GM18517 (cell line): ENCODE results near the gene CHST12.

ENCODE experiments used
- ATAC-seq: cut with Tn5 transposase; IDR thresholded peaks from one replicate; pipeline ENCODE4 v1.9.1; 2021; ENCODE audit warnings: mild to moderate bottlenecking, moderate library complexity; ENCODE audit not compliant: unreplicated experiment

CHST12 gene

DNA sequence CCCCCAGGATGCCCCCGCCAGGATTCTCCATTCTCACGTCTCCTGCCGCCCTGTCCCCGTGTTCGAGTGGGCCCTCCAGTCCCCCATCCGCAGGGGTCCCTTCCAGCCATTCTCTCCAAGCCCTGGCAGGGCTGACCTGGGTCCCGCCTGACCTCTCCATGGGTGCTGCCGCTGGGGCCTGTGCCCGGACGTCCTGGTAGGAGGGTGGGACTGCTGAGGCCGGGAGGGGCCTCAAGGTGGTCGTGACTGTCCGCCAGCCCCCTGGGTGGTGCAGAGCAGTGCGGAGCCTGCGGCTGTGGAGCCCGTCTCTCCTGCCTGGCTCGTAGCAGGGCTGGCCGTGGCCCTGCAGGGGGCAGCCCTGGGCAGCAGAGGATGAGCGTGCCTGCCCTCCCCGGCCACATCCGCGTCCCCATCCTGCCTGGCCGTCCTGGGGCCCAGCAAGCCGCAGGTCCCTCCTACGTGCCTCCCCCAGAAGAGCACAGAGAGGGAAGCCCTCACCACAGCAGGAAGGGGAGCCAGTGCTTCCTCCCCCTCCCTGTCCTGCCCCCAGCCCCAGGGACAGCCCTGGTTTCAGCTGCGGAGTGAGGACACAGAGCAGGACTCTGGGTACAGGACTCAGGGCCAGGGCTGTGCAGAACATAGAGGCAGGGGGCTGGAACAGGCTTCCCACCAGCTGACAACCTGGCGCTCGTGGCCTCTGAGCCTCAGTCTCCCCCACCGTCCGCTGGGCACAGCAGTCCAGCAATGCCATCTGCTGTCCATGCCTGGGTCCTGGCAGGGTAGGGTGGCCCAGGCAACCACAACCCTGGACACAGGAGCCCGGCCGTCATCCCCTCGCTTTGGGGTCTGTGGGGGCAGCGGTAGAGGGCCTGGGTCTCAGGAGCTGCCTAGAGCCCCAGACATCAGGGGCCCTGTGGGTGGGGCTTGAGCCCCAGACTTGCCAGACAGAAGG lies 74.3 kb downstream of the CHST12 start:
- ATAC-seq, result no peak

DNA sequence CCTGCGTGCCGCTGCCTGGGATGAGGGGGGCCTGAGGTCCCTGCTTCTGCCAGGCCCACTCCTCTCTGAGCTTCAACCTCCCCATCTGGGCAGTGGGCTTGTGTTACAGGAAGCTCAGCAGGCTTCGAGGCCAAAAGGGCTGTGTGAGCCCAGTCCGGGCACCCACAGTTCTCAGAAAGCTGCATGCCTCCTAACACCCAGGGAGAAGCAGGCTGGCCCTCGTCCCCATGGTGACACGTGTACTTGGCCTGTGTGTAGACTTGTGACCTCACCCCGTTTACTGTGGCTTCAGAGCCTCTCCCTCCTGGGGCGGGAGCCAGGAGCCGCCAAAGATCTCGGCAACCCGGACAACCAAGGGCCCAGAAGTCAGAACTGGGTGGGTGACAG lies 75.0 kb downstream of the CHST12 start:
- ATAC-seq, result no peak

DNA sequence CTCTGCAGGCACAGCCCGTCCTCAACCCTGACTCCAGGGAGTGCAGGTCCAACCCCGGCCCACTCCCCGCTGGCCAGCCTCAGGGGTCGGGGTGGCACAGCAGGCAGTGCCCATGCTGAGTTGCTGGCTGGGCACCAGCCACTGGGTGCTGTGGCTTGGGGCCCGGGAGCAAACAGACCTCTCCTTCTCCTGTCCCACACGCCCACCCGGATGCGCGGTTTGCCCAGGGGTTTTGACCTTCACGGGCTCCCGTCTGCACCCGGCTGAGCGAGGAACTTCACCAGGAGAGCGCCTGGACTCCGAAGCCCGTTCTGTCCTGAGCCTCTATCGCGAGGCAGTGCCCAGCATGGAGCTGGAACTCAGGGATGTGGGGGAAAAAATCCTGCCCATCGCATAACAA lies 75.4 kb downstream of the CHST12 start:
- no peak for ATAC-seq

DNA sequence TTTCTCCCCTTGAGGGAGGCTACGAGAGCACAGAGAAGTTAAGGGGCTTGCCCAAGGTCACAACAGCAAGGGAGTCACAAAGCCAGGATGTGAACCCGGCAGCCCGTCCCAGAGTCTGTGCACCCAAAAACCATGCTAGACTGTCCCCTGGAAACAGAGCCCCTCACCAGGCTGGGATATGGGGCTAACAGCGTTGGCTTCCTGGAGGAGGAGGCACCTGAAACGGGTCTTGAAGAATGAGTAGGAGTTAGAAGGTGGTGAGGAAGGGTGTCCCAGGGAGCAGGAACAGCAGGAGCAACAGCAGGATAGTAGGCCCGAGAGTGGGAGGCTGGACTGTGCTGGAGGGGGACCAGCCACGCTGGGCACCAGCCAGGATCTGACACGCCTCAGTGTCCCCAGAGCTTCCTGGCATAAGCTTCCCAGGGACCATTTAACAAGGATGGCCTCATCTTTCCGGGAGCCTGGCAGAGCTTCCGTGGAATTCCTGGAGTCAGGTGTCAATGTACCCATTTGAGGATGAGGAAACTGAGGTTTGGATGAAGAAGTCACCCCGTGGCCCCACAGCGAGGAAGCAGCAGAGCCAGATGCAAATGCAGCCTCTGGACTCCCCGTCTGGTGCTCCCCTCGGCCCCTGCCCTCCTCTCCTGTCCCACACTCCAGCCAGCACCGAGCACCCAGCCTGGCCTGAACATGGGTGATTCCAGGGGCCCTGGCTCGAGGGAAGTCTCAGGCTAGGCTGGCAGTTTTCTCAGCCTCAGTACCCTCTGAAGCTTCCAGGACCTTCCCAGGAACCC lies 76.1 kb downstream of the CHST12 start:
- ATAC-seq, result no peak

DNA sequence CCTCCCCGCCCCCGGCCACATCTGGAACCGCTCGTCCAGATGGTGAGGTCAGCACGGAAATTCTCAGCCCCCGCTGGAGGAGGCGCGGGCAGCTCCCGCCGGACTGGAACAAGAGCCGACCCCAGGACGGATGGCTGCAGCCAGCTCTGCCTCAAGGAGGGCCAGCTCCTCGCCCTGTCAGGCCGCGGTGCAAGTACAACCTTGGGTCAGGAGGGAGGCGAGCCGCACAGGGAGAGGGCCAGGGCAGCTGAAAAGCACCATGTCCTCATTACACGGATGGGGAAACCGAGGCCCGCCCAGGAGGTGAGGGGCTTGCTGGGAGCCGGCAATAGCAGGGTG lies 76.6 kb downstream of the CHST12 start:
- no peak for ATAC-seq

DNA sequence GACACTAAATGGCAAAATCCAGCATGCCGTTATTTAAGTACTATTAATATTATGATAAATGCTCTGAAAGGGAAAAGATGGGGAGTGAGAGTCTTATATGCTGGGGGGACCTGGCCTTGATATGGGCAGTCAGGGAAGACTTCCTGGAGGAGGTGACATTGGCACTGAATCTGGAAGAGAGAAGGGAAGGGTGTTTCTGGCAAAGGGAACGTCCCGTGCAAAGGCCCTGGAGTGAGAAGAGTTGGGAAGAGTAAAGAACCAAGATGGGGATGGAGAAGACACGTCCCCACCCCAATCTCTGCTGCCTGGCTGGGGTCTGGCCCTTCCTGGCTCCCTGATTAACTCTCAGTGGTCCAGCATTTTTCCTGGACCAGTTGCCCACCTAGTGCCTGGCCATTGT lies 77.8 kb downstream of the CHST12 start:
- ATAC-seq, result no peak

DNA sequence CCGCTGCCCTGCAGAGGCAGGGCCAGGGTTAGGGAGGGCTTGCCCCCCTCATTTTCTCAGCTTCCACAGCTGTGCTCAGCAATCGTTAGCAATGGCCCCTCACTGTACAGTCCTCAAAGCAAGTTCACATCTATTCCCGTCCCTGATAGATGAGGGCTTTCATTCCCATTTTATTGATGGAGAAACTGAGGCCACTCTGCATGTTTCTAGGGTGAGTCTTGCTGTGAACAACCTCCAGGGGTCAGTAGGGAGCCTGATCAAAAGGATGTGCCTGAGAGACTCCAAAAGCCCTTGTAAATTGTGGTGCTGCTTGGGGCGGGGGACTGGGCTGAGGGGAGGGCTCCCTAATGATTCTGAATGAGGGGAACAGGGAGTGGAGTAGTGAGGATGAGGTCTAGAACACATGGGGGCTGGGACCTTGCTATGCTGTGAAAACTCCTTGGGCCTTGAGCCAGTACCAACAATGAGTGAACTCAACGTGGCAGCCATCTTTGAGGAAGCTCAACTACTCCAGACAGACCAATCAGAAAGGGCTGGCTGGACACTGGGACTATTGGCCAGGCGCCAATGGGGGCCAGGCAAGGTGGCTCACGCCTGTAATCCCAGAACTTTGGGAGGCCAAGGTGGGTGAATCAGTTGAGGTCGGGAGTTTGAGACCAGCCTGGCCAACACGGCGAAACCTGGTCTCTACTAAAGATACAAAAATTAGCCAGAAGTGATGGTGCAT lies 79.5 kb downstream of the CHST12 start:
- ATAC-seq, result no peak

DNA sequence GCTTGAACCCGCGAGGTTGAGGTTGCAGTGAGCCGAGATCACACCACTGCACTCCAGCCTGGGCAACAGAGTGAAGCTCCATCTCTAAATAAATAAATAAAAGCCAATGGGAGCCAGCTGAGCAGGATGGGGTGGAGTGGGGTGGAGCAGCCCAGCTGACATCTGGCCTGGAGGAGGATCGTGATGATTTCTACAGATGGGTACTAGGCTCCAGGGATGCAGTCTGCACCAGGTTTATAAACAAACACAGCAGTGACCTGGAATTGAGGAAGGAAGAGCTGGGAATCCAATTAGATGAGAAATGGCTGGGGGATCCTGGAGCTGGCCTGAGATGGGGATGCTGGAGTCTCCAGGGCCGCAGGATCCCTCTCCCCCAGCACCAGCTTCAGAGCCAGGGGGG lies 80.1 kb downstream of the CHST12 start:
- no peak for ATAC-seq

DNA sequence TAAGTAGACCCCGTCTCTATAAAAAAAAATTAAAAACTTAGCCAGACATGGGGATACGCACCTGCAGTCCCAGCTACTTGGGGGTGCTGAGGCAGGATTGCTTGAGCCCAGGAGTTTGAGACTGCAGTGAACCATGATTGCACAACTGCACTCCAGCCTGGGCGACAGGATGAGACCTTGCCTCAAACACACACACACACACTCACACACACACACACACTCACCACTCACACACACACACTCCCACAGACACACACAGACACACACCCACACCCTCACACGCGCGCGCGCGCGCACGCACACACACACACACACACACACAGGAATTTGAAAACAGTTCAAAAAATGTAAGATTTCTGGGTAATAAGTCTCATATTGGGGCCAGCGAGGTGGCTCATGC lies 81.5 kb downstream of the CHST12 start:
- ATAC-seq, result no peak

DNA sequence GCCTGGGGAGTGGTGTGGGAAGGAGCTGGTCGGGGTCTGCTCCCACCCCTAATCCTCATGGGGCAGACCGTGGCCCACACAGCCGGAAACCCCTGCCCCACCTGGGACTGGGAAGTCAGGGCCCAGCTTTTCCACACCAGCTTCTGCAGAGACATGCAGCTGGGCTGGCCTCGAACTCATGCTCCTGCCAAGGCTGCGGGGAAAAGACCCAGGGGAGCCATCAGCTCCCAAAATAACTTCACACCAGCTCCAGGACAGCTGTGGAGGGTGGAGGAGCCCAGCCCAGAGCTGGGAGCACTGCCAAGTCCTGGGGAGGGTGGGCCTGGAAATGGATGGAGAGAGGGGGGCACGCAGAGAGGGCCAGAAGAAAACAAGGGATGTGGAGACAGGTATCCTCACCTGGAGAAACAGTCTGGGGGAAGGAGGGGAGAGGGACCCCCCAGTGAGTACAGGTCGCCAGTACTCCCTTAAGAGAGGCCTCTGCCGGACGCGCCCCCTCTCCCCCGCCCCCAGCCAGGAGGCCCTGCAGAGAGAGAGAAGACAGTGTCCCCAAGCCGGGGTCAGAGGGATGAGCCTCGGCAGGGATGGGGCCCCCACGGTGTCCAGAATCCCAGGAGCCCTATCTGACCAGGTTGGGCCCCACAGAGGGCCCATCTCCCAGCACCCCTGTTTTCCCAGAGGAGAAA lies 84.3 kb downstream of the CHST12 start:
- no peak for ATAC-seq

DNA sequence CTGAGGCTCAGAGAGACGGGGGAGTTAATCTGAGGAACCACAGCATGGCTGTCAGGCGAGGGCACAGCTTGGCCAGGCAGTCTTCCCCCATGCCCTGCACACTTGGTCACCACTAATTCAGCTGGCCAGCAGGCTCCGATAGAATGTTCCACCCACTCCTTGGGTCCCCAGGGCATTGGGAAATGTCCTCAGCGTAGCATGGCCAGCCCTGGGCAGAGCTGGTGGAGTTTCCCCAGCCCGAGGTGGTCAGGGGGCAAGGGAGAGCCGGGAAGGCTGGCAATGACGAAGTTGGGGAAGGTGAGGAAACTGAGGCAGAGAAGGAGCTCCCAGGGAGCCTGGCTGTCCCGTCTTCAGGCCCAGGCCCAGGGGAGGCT lies 84.8 kb downstream of the CHST12 start:
- no peak for ATAC-seq

DNA sequence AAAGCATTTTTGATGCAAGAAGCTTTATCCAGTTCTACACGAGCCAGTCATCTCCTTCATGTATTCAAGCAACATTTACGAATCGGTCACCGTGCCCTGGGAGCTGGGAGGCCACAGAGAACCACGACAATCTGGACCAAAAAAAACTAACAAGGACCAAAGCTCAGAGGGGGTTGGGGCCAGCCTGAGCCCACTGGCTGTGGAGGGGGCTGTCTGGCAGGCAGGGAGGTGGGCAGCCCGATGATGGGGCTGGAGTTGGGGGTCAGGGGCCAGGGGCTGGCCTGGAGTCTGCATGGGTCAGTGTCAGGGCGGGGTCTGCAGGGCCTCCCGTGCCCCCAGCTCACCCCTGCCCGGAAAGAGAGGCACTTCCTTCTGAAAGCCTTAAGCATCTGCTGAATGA lies 85.3 kb downstream of the CHST12 start:
- ATAC-seq, result no peak

DNA sequence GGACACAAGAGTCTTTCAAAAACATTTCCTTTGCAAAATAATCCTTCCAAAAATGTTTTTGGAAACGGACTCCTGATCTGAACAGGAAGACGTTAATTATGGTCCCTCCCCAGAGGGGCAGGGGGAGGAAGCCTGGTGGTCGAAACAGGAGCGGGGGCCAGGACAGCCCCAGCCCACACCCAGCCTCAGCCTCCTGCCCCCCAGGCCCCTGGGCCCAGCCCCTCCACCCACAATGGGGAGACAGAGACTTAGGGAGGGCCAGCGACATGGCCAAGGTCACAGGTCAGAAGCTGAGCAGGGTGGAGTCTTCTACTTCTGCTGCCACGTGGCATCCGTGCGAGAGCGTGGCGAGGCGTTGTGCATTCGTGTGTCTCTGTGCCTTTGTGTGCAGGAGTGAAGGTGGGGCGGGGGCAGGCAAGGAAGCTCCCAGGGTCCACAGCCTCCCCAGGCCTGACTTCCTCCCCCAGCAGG lies 86.8 kb downstream of the CHST12 start:
- ATAC-seq, result no peak

DNA sequence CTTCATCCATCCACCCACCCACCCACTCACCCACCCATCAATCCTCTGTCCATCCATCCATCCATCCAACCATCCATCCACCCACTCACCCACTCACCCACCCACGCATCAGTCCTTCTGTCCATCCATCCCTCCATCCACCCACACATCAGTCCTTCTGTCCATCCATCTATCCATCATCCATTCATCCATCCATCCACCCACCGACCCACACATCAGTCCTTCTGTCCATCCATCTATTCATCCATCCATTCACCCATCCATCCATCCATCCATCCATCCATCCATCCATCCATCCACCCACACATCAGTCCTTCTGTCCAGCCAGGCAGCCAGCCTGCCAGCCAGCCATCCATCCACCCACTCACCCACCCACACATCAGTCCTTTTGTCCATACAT lies 88.6 kb downstream of the CHST12 start:
- ATAC-seq, result no peak

DNA sequence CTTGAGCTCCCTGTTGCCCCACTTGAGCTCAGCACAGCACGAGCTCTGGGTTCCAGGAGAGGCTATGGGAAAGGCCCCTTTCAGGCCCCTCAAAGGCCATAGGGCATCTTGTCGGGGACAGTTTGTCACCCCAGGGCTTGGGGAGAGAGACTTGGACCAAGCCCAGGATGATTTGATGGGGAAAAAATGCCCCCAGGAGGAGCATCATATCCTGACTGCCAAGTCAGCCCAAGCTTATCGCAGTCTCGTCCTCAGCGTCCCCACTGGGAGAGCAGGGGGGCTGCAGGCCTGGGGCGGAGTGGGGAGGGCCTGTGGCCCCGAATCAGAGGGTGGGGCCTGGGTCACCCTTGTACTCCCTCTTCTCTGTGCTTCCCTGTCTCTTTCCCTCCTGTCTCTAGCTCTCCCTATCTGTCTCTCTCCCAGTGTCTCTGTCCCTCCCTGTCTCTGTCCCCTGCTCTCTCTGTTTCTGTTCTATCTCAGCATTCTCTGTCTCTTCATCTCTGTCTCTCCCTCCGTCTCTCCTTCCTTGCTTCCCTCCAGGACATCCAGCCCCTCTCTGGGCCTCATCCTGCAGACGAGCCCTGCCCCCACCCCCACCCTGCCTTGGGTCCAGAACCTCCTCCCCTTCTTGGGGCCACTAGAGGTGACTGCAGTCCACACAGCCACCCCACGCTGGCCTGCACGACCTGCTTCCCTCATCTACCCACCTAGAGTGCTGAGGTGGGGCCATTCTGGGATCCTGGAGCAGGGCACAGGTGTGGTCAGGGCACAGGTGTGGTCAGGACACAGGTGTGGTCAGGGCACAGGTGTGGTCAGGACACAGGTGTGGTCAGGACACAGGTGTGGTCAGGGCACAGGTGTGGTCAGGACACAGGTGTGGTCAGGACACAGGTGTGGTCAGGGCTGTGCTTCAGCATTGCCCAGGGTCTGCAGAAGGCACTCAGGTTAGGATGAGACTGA lies 90.1 kb downstream of the CHST12 start:
- no peak for ATAC-seq

DNA sequence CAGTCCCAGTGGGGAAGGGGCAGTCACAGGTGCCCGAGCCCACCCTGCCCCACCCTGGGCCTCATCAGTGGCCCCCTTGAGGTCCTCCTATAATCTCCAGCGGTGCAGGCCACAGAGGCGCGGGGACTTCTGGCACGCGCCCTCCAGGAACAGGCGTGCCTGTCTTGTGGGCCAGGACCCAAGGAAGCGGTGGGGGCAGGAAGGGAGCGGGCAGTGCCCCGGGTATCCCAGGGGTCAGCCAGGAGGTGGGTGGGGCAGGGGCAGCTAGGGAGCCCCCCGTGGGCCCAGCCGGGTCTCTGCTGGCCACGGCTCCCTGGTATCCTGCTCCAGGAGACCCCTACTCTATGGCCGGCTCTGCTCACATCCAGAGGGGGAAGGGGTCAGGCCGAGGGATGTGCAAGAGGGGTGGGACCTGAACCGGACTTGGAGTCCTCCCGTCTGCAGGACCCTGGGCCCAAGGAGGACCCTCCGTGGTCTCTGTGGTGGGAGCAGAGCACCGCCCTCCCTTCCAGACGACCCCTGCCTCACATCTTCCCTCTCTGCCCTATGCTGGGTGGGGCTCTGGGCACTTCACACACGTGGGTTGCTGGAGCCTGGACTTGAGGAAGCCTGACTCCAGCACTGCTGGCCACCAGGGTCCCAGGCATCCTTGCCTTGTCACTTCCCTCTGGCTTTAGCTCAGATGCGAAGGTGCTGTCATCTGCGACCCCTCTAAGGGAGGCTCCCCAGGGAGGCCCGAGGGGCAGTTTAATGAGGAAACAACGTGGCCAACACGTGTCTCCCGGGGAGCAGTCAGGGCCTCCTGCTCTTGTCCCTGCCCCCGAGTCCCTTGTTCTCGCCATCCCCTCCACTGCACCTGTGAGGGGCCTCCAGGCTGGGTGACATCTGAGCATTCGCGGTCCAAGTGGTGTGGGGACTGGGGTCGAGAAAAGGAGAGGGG lies 91.0 kb downstream of the CHST12 start:
- no peak for ATAC-seq

DNA sequence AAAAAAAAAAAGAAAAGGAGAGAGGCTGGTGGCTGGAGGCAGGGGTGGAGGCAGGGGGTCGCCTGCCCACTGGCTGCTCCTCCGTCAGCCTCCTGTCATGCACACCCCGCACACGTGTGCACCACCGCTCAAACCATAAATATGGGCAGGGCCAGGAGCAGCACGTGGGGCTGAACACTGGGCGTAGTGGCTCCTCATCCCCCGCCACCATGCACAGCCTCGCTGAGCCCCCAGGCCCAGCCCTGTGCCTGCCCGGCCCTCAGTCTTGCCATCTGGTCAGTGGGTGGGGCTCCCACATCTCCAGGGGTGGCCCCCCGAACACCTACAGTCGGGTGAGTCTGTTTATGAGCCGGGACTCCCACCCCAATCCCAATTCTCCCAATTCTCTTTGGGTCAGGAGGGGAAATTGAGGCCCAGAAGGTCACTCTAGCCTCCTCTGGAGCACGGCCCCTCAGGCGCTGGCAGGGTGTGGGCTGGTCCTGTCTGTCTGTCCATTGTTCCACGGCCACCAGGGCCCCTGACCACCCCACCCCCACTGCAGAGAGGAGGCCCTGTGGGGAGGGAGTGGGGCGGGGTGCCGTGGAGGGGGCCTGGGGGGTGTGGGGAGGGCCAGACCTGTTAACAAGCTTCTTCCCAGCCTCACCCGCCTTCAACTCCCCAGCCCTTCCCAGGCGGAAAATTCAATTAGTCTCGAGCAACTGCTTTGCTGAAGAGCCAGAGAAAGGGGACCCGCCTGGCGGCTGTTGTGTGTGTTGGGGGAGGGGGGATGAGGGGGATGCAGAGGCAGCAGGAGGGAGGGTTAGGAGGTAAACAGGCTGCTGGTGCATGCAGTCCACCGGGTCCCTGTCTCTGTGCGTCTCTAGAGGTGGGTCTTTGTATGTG lies 92.2 kb downstream of the CHST12 start:
- no peak for ATAC-seq

DNA sequence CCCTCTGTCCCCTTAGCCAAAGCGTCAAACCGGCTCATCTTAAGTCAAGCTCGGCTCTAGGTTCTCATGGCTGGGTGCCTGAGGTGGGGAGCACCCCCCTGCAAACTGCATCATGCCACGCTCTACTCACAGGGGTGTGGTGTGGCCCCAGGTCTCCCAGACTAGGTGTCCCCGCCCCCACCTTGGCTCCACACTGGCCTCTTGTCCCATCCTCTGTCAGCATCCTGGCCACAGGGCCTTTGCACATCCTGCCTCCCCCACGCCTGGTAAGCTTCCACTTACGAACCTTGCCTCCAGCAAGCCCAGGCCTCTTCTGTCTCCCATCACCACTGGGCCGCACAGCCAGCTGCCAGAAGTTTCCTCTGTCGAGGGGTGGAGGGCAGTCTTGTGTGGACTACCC lies 93.0 kb downstream of the CHST12 start:
- ATAC-seq, result no peak
